GM21390 (cell line): ENCODE data around the gene RRAS.
"Not testable (repeated sequence)": the region's sequence is repeated elsewhere in the genome, so short reads cannot be mapped to it uniquely, and the experiment has no call there.

Experiments
- ATAC-seq: cut with Tn5 transposase; IDR thresholded peaks from one replicate; pipeline ENCODE4 v1.9.1; 2021; ENCODE audit not compliant: unreplicated experiment

Gene RRAS

GRCh38 chr19:49632576-49632975 is 7.4 kb downstream of the RRAS start:
- no peak for ATAC-seq

GRCh38 chr19:49631610-49632192 is 8.2 kb downstream of the RRAS start:
- ATAC-seq, result no peak

- no peak for ATAC-seq
Observed at GRCh38 chr19:49631014-49631588, 8.8 kb downstream of the RRAS start.

- ATAC-seq, result no peak
Observed at GRCh38 chr19:49629659-49630058, 10.3 kb downstream of the RRAS start.

GRCh38 chr19:49626226-49626625 is 13.7 kb downstream of the RRAS start:
- ATAC-seq, result no peak

- ATAC-seq, result no peak
Observed at GRCh38 chr19:49624967-49625910, 14.7 kb downstream of the RRAS start.

- not testable (repeated sequence) for ATAC-seq
Observed at GRCh38 chr19:49617860-49618259, 22.1 kb downstream of the RRAS start.

GRCh38 chr19:49616945-49617344 is 23.0 kb downstream of the RRAS start:
- no peak for ATAC-seq

- ATAC-seq, result no peak
Observed at GRCh38 chr19:49616532-49616931, 23.4 kb downstream of the RRAS start.

GRCh38 chr19:49615861-49616260 is 24.1 kb downstream of the RRAS start:
- no peak for ATAC-seq

- no peak for ATAC-seq
Observed at GRCh38 chr19:49614096-49614833, 25.7 kb downstream of the RRAS start.

GRCh38 chr19:49613374-49613773 is 26.6 kb downstream of the RRAS start:
- ATAC-seq, result no peak

- ATAC-seq, result no peak
Observed at GRCh38 chr19:49609499-49610092, 30.3 kb downstream of the RRAS start.

- no peak for ATAC-seq
Observed at GRCh38 chr19:49605605-49606004, 34.3 kb downstream of the RRAS start.

GRCh38 chr19:49602806-49603205 is 37.1 kb downstream of the RRAS start:
- ATAC-seq, result no peak

- ATAC-seq, result no peak
Observed at GRCh38 chr19:49601482-49602038, 38.4 kb downstream of the RRAS start.

GRCh38 chr19:49599378-49600295 is 40.3 kb downstream of the RRAS start:
- ATAC-seq, result no peak

- no peak for ATAC-seq
Observed at GRCh38 chr19:49597703-49597974, 42.3 kb downstream of the RRAS start.

GRCh38 chr19:49596954-49597702 is 42.8 kb downstream of the RRAS start:
- no peak for ATAC-seq
